Measurements from ENCODE around the gene HACL1.

DNA sequence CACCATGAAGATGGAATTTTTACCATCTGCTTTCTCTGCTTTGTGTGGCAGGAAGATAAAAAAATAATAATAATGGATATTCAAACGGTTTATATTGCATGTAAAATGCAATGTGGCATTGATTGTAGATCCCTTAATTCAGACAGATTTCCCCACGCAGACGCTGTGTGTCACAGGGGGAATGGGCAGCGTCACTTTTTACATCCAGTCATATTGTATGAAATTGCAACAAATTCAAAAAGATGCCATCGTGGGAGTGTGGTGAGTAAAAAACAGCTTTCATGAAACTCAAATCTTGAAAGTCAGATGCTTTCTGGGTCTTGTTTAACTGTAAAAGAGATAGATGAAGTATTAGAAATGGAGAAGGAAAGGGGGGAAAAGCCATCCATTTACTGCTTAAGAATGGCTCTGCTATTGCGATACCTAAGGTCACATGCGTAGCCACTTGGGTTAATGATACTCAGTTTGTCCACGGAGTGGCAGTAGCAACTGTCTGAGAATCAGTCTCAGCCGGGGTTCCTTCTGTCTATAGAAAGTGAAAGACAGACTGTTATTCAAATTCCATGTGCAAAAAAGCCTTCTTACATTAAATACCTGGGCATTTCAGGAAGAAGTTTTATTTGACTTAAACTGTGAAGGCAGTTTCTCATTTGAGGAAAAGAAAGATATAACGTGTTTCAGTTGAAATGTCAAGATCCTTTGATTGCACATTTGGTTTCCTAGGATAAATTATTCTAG lies 28.7 kb upstream of the HACL1 start:
- TF ChIP-seq, protein P1, sequence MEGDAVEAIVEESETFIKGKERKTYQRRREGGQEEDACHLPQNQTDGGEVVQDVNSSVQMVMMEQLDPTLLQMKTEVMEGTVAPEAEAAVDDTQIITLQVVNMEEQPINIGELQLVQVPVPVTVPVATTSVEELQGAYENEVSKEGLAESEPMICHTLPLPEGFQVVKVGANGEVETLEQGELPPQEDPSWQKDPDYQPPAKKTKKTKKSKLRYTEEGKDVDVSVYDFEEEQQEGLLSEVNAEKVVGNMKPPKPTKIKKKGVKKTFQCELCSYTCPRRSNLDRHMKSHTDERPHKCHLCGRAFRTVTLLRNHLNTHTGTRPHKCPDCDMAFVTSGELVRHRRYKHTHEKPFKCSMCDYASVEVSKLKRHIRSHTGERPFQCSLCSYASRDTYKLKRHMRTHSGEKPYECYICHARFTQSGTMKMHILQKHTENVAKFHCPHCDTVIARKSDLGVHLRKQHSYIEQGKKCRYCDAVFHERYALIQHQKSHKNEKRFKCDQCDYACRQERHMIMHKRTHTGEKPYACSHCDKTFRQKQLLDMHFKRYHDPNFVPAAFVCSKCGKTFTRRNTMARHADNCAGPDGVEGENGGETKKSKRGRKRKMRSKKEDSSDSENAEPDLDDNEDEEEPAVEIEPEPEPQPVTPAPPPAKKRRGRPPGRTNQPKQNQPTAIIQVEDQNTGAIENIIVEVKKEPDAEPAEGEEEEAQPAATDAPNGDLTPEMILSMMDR (IDR thresholded peaks at IDR 0.05): peak; percentile 74 to 83 (median 79)
- TF ChIP-seq POLR2A (IDR thresholded peaks at IDR 0.05; ENCODE audit: low read depth) (no peak), EP300 (IDR thresholded peaks at IDR 0.05) (no peak), POLR2AphosphoS5 (IDR thresholded peaks at IDR 0.05) (peak; percentile 21 to 43)
